ENCODE data around the gene CDR2. TPM values are rescaled to one million over a fixed set of nuclear protein-coding genes. Genes with fewer than 3 reads are reported as not detected.

Gene CDR2
- total and polyA plus RNA-seq, 2 donors (not counting 1 experiment from before 2014, with no cell fraction given): 8.0 to 11.3 TPM

GRCh38 chr16:22421136-22421535, 46.7 kb upstream of the CDR2 start:
- Histone ChIP-seq H3K27me3 (replicated peaks in 1 of 4; ENCODE audit: control extremely low read depth in 1 of 4, control insufficient read depth in 3 of 4, insufficient read depth in 4 of 4, low read length in 3 of 4) (no peaks in the 10 kb centered on the region), H3K9ac (ENCODE audit: low read length) (no peak overlapping the region), H3K4me1 (ENCODE audit: control insufficient read depth in 2 of 2, insufficient read depth in 2 of 2, low read length in 2 of 2) (no peaks in the 10 kb centered on the region), H3K4me2 (replicated peaks; ENCODE audit: low read depth, low read length, poor library complexity, severe bottlenecking) (no peak overlapping the region), H3K27ac (ENCODE audit: low read length in 2 of 2) (no peak overlapping the region), H3K4me3 (ENCODE audit: control extremely low read depth in 1 of 5, extremely low read depth in 1 of 5, insufficient read depth in 1 of 5, low read depth in 2 of 5, low read length in 4 of 5) (no peak overlapping the region), H4K20me1 (ENCODE audit: control insufficient read depth, insufficient read depth, low read length, poor library complexity, severe bottlenecking) (no peaks in the 10 kb centered on the region), H3K79me2 (ENCODE audit: control insufficient read depth, insufficient read depth, low read length) (no peaks in the 10 kb centered on the region), H3K36me3 (replicated peaks in 1 of 2; ENCODE audit: control extremely low read depth in 1 of 2, control insufficient read depth in 1 of 2, extremely low read depth in 1 of 2, insufficient read depth in 2 of 2, low read length in 1 of 2) (peaks cover 0 to 25% of the 10 kb centered on the region in 2 experiments), H3K9me3 (ENCODE audit: control extremely low read depth in 1 of 3, control insufficient read depth in 2 of 3, insufficient read depth in 1 of 3, low read length in 2 of 3) (no peaks in the 10 kb centered on the region), H2AFZ (ENCODE audit: insufficient read depth, low read depth, low read length, poor library complexity, severe bottlenecking) (no peak overlapping the region)
- ATAC-seq (ENCODE audit: low read depth): no peak
- Mint-ChIP-seq H3K4me3 (no peak overlapping the region), H3K27me3 (no peaks in the 10 kb centered on the region), H3K4me1 (no peaks in the 10 kb centered on the region), H3K9me3 (ENCODE audit: insufficient read depth) (no peaks in the 10 kb centered on the region), H3K27ac (no peak overlapping the region)
- no peak for DNase-seq
- ChIA-PET CTCF (no interaction called here), POLR2A (no interaction called here)
- TF ChIP-seq EZH2 (IDR thresholded peaks at IDR 0.05; ENCODE audit: borderline replicate concordance, insufficient read depth, low read depth, low read length, poor library complexity, severe bottlenecking): no peak
- no peak for TF ChIP-seq CTCF (IDR thresholded peaks at IDR 0.05)
- intact Hi-C loops (cut with micrococcal nuclease): no loop called here
- 98% methylated on average over 14 of the region's 14 CpGs for WGBS (ENCODE audit: insufficient coverage)

GRCh38 chr16:22420606-22421135, 46.3 kb upstream of the CDR2 start:
- TF ChIP-seq CTCF (IDR thresholded peaks at IDR 0.05) (no peak), EZH2 (IDR thresholded peaks at IDR 0.05; ENCODE audit: borderline replicate concordance, insufficient read depth, low read depth, low read length, poor library complexity, severe bottlenecking) (no peak)
- Mint-ChIP-seq H3K27ac (no peak overlapping the region), H3K9me3 (ENCODE audit: insufficient read depth) (no peaks in the 10 kb centered on the region), H3K4me3 (no peak overlapping the region), H3K4me1 (no peaks in the 10 kb centered on the region), H3K27me3 (no peaks in the 10 kb centered on the region)
- Histone ChIP-seq H3K4me2 (replicated peaks; ENCODE audit: low read depth, low read length, poor library complexity, severe bottlenecking) (no peak overlapping the region), H3K9me3 (ENCODE audit: control extremely low read depth in 1 of 3, control insufficient read depth in 2 of 3, insufficient read depth in 1 of 3, low read length in 2 of 3) (no peaks in the 10 kb centered on the region), H3K4me3 (ENCODE audit: control extremely low read depth in 1 of 5, extremely low read depth in 1 of 5, insufficient read depth in 1 of 5, low read depth in 2 of 5, low read length in 4 of 5) (no peak overlapping the region), H3K79me2 (ENCODE audit: control insufficient read depth, insufficient read depth, low read length) (no peaks in the 10 kb centered on the region), H3K4me1 (ENCODE audit: control insufficient read depth in 2 of 2, insufficient read depth in 2 of 2, low read length in 2 of 2) (no peaks in the 10 kb centered on the region), H2AFZ (ENCODE audit: insufficient read depth, low read depth, low read length, poor library complexity, severe bottlenecking) (no peak overlapping the region), H3K27ac (ENCODE audit: low read length in 2 of 2) (no peak overlapping the region), H3K27me3 (replicated peaks in 1 of 4; ENCODE audit: control extremely low read depth in 1 of 4, control insufficient read depth in 3 of 4, insufficient read depth in 4 of 4, low read length in 3 of 4) (no peaks in the 10 kb centered on the region), H3K36me3 (replicated peaks in 1 of 2; ENCODE audit: control extremely low read depth in 1 of 2, control insufficient read depth in 1 of 2, extremely low read depth in 1 of 2, insufficient read depth in 2 of 2, low read length in 1 of 2) (peaks cover 0 to 23% of the 10 kb centered on the region in 2 experiments), H4K20me1 (ENCODE audit: control insufficient read depth, insufficient read depth, low read length, poor library complexity, severe bottlenecking) (no peaks in the 10 kb centered on the region), H3K9ac (ENCODE audit: low read length) (no peak overlapping the region)
- ATAC-seq (ENCODE audit: low read depth): no peak
- 98% methylated on average over 18 of the region's 18 CpGs for WGBS (ENCODE audit: insufficient coverage)
- DNase-seq: no peak
- ChIA-PET CTCF (no interaction called here), POLR2A (no interaction called here)
- intact Hi-C loops (cut with micrococcal nuclease): no loop called here
